IPS DF 4.7 (cell line): ENCODE results near the gene GNG12.
"Not testable (repeated sequence)": the region's sequence is repeated elsewhere in the genome, so short reads cannot be mapped to it uniquely, and the experiment has no call there.

ENCODE experiments used
- DNase-seq: peaks from one replicate; pipeline ENCODE4 v3.0.0-alpha.2; 2013; ENCODE audit warnings: low spot score; ENCODE audit errors: extremely low read depth

Gene GNG12

GRCh38 chr1:67735206-67735605, 98.1 kb downstream of the GNG12 start:
- no peak for DNase-seq

GRCh38 chr1:67734323-67734690, 99.0 kb downstream of the GNG12 start:
- no peak for DNase-seq

GRCh38 chr1:67733681-67734322, 99.5 kb downstream of the GNG12 start:
- DNase-seq: no peak

DNA sequence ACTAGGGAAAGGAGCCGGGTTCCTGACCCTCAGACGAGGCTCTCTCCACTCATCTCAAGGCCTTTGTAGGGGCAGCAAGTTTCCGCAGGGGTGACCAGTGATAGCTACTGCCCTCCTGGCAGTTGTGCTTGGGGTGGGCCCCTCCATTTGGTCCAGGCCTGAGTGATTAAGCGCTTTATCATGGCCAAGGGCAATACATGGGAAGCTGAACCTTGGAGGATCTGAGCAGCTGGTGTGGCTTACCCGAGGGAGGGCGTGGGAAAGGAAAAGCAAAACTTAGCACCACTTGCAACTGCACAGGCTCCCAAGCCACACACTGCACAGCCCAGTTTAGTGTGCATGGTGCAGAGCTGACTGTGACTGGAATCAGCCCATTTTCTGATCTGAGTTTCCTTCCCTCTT, 100.5 kb downstream of the GNG12 start:
- DNase-seq: no peak

- no peak for DNase-seq
These were observed 101.9 kb downstream of the GNG12 start for GRCh38 chr1:67731322-67731721.

DNA sequence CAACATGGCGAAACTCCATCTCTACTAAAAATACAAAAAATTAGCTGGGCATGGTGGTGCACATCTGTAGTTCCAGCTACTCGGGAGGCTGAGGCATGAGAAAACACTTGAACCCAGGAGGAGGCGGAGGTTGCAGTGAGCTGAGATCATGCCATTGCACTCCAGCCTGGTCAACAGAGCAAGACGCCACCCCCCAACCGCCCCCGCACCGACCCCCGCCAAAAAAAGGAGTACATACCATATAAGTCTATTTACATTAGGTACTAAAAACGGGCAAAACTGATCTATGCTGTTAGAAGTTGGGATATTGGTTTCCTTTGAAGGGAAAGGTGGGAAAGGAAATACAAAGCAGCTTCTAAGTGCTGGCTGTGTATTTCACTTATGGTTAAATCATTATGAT, 103.0 kb downstream of the GNG12 start:
- DNase-seq: not testable (repeated sequence)

DNA sequence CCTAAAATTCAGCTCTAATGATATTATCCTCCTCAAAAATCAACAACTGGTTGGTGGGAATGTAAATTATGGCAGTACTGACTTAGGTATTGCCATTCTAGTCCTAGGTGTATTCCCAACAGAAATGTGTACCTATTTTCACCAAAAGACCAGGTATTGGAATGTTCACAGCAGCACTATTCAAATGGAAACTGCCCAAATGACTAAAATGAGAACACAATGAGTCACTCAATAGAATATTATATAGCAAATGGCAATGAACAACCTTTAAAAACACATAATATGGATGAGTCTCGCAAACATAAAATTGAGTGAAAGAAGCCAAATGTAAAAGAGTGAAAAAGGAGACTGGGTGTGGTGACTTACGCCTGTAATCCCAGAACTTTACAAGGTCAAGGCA, 103.4 kb downstream of the GNG12 start:
- no peak for DNase-seq

- DNase-seq: no peak
These were observed 107.0 kb downstream of the GNG12 start for GRCh38 chr1:67726224-67726623.

DNA sequence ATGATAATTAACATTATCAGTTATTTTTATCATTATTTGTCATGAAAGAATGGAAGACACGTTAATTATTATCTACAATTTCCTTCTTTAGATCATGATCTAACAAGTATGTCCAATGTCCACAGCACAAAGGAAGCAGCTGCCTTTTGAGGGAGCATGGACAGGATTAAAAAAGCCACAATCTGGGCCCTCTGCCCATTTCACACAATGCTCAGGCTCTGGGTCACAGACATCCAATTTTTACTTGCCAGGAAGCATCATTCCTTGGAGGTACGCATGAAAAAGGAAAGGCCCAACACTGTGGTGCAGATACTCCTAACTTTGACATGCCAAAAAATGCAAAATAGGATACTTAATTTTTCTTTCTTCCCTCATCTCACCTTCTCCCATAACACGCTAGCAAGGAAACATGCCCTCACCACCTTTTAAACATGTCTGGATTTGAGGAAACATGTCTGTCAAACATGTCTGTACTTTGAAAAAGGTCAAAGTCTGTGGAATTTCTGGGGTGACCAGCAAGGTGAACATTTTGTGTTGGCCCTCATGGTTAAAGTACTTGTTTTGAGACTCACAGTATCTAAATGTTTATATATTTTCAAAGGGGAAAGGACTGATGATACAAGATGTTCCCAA, 108.2 kb downstream of the GNG12 start:
- DNase-seq: no peak

GRCh38 chr1:67723620-67724019, 109.6 kb downstream of the GNG12 start:
- no peak for DNase-seq

DNA sequence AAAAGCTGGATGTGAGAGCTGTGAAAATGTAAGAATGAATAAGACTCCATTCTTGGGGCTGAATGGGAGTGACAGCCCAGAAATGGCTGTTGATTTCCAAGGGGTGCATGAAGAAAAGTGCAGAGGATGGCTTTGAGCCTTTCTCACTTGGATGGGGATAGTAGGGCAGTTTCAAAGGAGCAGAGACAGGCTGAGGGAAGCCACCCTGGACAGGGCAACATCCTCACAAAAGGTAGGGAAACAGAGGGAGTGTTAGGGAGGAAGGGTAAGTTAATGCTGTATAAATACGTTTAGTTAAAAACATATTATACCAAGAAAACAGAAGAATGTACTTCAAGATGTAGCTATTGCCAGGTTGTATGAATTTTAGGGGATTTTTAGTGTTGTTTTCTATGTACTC, 110.1 kb downstream of the GNG12 start:
- DNase-seq: no peak

GRCh38 chr1:67722292-67722944, 110.8 kb downstream of the GNG12 start:
- DNase-seq: no peak

GRCh38 chr1:67721650-67722291, 111.5 kb downstream of the GNG12 start:
- DNase-seq: no peak

DNA sequence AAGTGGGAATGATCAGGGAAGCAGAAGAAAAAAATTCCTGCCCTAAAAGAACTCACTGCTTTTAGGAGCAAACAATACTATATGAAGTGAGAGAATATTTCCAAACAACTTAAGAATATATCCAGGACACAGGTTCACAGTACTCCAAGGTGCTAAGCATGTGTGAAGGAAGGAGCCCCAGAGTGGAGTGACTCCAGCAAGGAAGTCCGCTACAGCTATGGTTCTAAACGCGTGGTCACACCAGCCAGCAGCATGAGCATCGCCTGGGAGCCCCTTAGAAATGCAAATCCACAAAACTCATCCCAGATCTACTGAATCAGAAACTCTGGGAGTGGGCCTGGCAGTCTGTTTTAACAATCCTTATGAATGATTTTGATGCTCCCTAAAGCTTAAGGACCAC, 112.2 kb downstream of the GNG12 start:
- DNase-seq: no peak

- DNase-seq: no peak
These were observed 113.7 kb downstream of the GNG12 start for GRCh38 chr1:67719329-67720196.

GRCh38 chr1:67717876-67718275, 115.4 kb downstream of the GNG12 start:
- DNase-seq: no peak

DNA sequence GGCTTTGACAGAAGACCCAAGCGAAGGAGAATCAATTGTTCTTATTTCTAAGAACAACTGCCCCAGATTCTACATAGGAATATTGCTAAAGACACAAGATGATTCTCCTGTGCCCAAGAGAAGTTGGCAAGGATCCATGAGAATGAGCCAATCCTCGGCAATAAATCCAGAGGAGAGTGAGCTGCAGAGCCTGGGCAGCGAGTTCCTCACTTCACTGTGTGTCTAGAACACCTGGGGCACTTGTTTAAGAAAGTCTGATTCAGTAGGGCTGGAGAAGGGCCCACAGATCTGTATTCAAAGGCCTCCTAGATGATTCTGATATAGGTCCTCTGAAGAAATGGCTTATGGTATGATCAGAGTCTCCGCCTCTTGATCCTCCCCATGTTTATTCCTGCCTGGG, 116.5 kb downstream of the GNG12 start:
- no peak for DNase-seq

DNA sequence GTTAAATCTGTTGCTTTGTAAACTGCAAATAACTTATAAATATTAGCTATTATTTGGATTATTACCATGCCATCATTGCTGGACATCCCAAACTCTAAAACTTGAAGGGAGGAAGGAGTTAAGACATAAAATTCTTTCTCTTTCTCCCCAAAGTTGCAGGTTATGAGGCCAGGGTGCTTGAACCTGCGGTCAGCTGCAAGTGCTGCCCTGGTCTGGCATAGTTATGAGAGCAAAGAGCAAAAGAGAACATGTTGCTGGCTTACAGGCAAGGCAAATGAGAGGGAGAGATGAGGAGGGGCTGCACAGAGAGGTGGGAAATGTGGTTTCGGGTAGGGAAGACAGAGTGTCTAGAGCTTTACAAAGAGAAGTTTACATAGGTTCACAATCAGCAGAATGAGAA, 117.4 kb downstream of the GNG12 start:
- no peak for DNase-seq

GRCh38 chr1:67713057-67713846, 120.0 kb downstream of the GNG12 start:
- DNase-seq: no peak

- no peak for DNase-seq
These were observed 121.4 kb downstream of the GNG12 start for GRCh38 chr1:67711855-67712212.
